MM.1S (cell line): ENCODE results near the gene GTF2E1.
"Not testable (repeated sequence)": the region's sequence is repeated elsewhere in the genome, so short reads cannot be mapped to it uniquely, and the experiment has no call there.

Experiments used
- DNase-seq: peaks from one replicate; pipeline ENCODE4 v3.0.0-alpha.2; 2015
- H2AFZ ChIP-seq: fragments of 300-600 bp; sonication (generic); 2 replicates; pipeline ENCODE4 v1.6.0; 2016; ENCODE audit warnings: antibody characterized with exemption, low read length
- H3F3A ChIP-seq: fragments of 300-600 bp; sonication (generic); 2 replicates; pipeline ENCODE4 v1.6.1; 2016; ENCODE audit warnings: mild to moderate bottlenecking, antibody characterized with exemption, low read length, moderate library complexity, mixed read lengths; ENCODE audit not compliant: insufficient read depth
- H3K27ac ChIP-seq: fragments of 300-600 bp; sonication (generic); 2 replicates; pipeline ENCODE4 v1.5.1; 2016; ENCODE audit warnings: mild to moderate bottlenecking, low read length
- H3K27me3 ChIP-seq: fragments of 300-600 bp; sonication (generic); replicated peaks from 2 replicates; pipeline ENCODE4 v1.6.0; 2016; ENCODE audit warnings: low read length; ENCODE audit not compliant: insufficient read depth
- H3K36me3 ChIP-seq: fragments of 300-600 bp; sonication (generic); replicated peaks from 2 replicates; pipeline ENCODE4 v1.6.1; 2016; ENCODE audit warnings: mild to moderate bottlenecking, low read length, mixed read lengths; ENCODE audit not compliant: insufficient read depth
- H3K4me1 ChIP-seq: fragments of 300-600 bp; sonication (generic); 2 replicates; pipeline ENCODE4 v1.6.1; 2016; ENCODE audit warnings: low read length, mixed read lengths
- H3K4me2 ChIP-seq: fragments of 300-600 bp; sonication (generic); 2 replicates; pipeline ENCODE4 v1.6.0; 2016; ENCODE audit warnings: low read depth, low read length
- H3K4me3 ChIP-seq: fragments of 300-600 bp; sonication (generic); 2 replicates; pipeline ENCODE4 v1.5.1; 2016; ENCODE audit warnings: low read length, mixed read lengths
- H3K79me2 ChIP-seq: fragments of 300-600 bp; sonication (generic); 2 replicates; pipeline ENCODE4 v1.6.1; 2016; ENCODE audit warnings: mixed run types, low read length, mixed read lengths
- H3K9ac ChIP-seq: fragments of 300-600 bp; sonication (generic); 2 replicates; pipeline ENCODE4 v1.6.1; 2016; ENCODE audit warnings: low read length, mixed read lengths
- H3K9me2 ChIP-seq: fragments of 300-600 bp; sonication (generic); replicated peaks from 2 replicates; pipeline ENCODE4 v1.6.1; 2016; ENCODE audit warnings: mild to moderate bottlenecking, low read length, mixed read lengths; ENCODE audit not compliant: insufficient read depth
- H3K9me3 ChIP-seq: fragments of 300-600 bp; sonication (generic); replicated peaks from 2 replicates; pipeline ENCODE4 v1.6.1; 2016; ENCODE audit warnings: mild to moderate bottlenecking, low read length, mixed read lengths; ENCODE audit not compliant: insufficient read depth
- H4K20me1 ChIP-seq: fragments of 300-600 bp; sonication (generic); 2 replicates; pipeline ENCODE4 v1.6.1; 2016; ENCODE audit warnings: mild to moderate bottlenecking, low read length, moderate library complexity, mixed read lengths; ENCODE audit not compliant: insufficient read depth
- EZH2 ChIP-seq: fragments of 300-600 bp; sonication (generic); optimal IDR thresholded peaks from 2 replicates; pipeline ENCODE3; 2017; ENCODE audit warnings: low read depth, mild to moderate bottlenecking, antibody characterized with exemption, low read length, mixed read lengths
- EZH2phosphoT487 ChIP-seq: fragments of 300-600 bp; sonication (generic); IDR thresholded peaks from 2 replicates; pipeline ENCODE4 v1.6.1; 2018; ENCODE audit warnings: antibody characterized with exemption, low read length
- TF ChIP-seq, protein P1 (sequence below): fragments of 300-600 bp; sonication (generic); IDR thresholded peaks from 2 replicates; pipeline ENCODE4 v1.5.1; 2016; ENCODE audit warnings: antibody characterized with exemption, low read length, mixed read lengths

GTF2E1 gene

GRCh38 chr3:120753810-120754209 is 11.3 kb downstream of the GTF2E1 start:
- H3K27ac ChIP-seq, result no peak overlapping the region
- TF ChIP-seq EZH2phosphoT487 (no peak), EZH2 (no peak)
- TF ChIP-seq, protein P1, sequence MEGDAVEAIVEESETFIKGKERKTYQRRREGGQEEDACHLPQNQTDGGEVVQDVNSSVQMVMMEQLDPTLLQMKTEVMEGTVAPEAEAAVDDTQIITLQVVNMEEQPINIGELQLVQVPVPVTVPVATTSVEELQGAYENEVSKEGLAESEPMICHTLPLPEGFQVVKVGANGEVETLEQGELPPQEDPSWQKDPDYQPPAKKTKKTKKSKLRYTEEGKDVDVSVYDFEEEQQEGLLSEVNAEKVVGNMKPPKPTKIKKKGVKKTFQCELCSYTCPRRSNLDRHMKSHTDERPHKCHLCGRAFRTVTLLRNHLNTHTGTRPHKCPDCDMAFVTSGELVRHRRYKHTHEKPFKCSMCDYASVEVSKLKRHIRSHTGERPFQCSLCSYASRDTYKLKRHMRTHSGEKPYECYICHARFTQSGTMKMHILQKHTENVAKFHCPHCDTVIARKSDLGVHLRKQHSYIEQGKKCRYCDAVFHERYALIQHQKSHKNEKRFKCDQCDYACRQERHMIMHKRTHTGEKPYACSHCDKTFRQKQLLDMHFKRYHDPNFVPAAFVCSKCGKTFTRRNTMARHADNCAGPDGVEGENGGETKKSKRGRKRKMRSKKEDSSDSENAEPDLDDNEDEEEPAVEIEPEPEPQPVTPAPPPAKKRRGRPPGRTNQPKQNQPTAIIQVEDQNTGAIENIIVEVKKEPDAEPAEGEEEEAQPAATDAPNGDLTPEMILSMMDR, result no peak
- H3K9ac ChIP-seq, result no peak overlapping the region
- H3F3A ChIP-seq, result no peaks in the 10 kb centered on the region
- no peaks in the 10 kb centered on the region for H3K27me3 ChIP-seq
- H3K9me3 ChIP-seq, result no peaks in the 10 kb centered on the region
- no peak for DNase-seq
- H4K20me1 ChIP-seq, result no peaks in the 10 kb centered on the region
- no peak overlapping the region for H3K4me2 ChIP-seq
- H3K4me1 ChIP-seq, result no peaks in the 10 kb centered on the region
- H3K79me2 ChIP-seq, result peaks cover 15% of the 10 kb centered on the region; the same call in 1 of the 2 replicates
- no peaks in the 10 kb centered on the region for H3K9me2 ChIP-seq
- no peak overlapping the region for H3K4me3 ChIP-seq
- H2AFZ ChIP-seq, result no peak overlapping the region
- H3K36me3 ChIP-seq, result peaks cover 6% of the 10 kb centered on the region; the same call in 1 of the 2 replicates

DNA sequence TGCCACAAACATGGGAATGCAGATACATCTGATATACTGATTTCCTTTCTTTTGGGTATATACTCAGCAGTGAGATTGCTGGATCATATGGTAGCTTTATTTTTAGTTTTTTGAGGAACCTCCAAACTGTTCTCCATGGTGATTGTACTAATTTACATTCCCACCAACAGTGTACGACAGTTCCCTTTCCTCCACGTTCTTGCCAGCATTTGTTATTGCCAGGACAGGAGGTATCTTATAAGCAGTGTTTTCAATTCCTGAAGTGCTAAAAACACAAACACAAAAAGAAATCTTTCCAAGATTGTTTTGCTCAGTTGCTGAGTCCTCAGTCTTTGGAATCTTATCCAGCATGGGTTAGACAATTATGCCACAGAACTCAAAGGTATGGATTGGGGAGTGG is 13.5 kb downstream of the GTF2E1 start:
- no peaks in the 10 kb centered on the region for H3K9me3 ChIP-seq
- 0 out of 2 replicates have a peak, but pooled peaks cover 3% of the 10 kb centered on the region for H3K36me3 ChIP-seq
- TF ChIP-seq EZH2 (no peak), EZH2phosphoT487 (no peak)
- TF ChIP-seq, protein P1, result no peak
- H2AFZ ChIP-seq, result no peak overlapping the region
- no peaks in the 10 kb centered on the region for H3F3A ChIP-seq
- no peak overlapping the region for H3K4me3 ChIP-seq
- no peak overlapping the region for H3K4me2 ChIP-seq
- no peaks in the 10 kb centered on the region for H4K20me1 ChIP-seq
- H3K79me2 ChIP-seq, result peaks cover 11% of the 10 kb centered on the region; the same call in 1 of the 2 replicates
- no peaks in the 10 kb centered on the region for H3K4me1 ChIP-seq
- H3K27me3 ChIP-seq, result no peaks in the 10 kb centered on the region
- no peak for DNase-seq
- H3K27ac ChIP-seq, result no peak overlapping the region
- H3K9me2 ChIP-seq, result no peaks in the 10 kb centered on the region
- no peak overlapping the region for H3K9ac ChIP-seq

DNA sequence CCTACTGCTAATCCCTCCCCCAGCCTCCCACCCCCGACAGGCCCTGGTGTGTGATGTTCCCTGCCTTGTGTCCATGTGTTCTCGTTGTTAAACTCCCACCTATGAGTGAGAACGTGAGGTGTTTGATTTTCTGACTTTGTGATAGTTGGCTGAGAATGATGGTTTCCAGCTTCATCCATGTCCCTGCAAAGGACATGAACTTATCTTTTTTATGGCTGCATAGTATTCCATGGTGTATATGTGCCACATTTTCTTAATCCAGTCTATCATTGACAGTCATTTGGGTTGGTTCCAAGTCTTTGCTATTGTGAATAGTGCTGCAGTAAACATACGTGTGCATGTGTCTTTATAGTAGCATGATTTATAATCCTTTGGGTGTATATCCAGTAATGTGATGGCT is 16.0 kb downstream of the GTF2E1 start:
- not testable (repeated sequence) for H3K27ac ChIP-seq, H3K4me3 ChIP-seq, H3F3A ChIP-seq, DNase-seq, H2AFZ ChIP-seq, H3K9me3 ChIP-seq, H3K79me2 ChIP-seq, H3K4me2 ChIP-seq, H3K9me2 ChIP-seq, H3K27me3 ChIP-seq, H3K36me3 ChIP-seq, H3K4me1 ChIP-seq, H3K9ac ChIP-seq, H4K20me1 ChIP-seq

DNA sequence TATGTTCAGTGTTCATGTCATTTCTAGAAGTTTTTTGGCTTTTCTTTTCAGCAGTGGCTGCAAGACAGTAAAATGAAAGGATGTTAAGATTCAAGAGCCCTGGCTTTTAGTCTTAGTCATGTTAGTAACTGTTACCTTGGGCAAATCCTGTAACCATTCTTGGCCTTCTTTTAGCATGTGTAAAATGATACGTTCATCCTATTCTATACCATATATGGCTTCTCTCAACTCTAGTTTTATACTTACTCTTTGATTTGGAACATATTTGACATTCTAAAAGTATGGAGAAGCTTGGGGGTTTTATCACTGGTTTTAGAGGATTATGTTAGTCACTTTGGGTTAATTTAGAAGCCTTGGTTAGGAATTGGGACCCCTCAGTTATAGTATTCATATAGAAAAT is 20.1 kb downstream of the GTF2E1 start:
- Histone ChIP-seq H3K9me2 (no peaks in the 10 kb centered on the region), H3K27ac (no peak overlapping the region), H3K36me3 (no peaks in the 10 kb centered on the region), H3F3A (no peaks in the 10 kb centered on the region), H3K9ac (no peak overlapping the region), H3K4me1 (peaks cover 9% of the 10 kb centered on the region), H3K79me2 (peaks cover 32% of the 10 kb centered on the region), H3K27me3 (no peaks in the 10 kb centered on the region), H2AFZ (no peak overlapping the region), H3K4me2 (no peak overlapping the region), H3K4me3 (no peak overlapping the region), H4K20me1 (no peaks in the 10 kb centered on the region), H3K9me3 (no peaks in the 10 kb centered on the region)
- no peak for DNase-seq
- no peak for TF ChIP-seq EZH2phosphoT487
- no peak for TF ChIP-seq EZH2
- TF ChIP-seq, protein P1, result no peak
